Lower lobe of right lung (tissue), 2 donors: ENCODE measurements around the gene FCRL6. TPM values are rescaled to one million over a fixed set of nuclear protein-coding genes. Genes with fewer than 3 reads are reported as not detected.

Experiments
- ATAC-seq, 2 donors: fragments of 200-7000 bp; cut with Tn5 transposase; one replicate each; pipeline ENCODE4 v1.9.1; 2020 to 2022; ENCODE audit warnings: mild to moderate bottlenecking in 2 of 2, moderate library complexity in 2 of 2
- DNase-seq: peaks from one replicate; pipeline ENCODE4 v3.0.0-alpha.2; 2020
- H3K27ac ChIP-seq: fragments of 200-600 bp; one replicate; pipeline ENCODE4 v1.8.0; 2022
- H3K27me3 ChIP-seq: fragments of 200-600 bp; one replicate; pipeline ENCODE4 v1.8.0; 2022; ENCODE audit warnings: low read depth
- H3K36me3 ChIP-seq: fragments of 200-600 bp; one replicate; pipeline ENCODE4 v1.8.0; 2022; ENCODE audit warnings: mild to moderate bottlenecking
- H3K4me1 ChIP-seq: fragments of 200-600 bp; one replicate; pipeline ENCODE4 v1.8.0; 2022
- H3K4me3 ChIP-seq: fragments of 200-600 bp; one replicate; pipeline ENCODE4 v1.8.0; 2022; ENCODE audit warnings: mild to moderate bottlenecking
- H3K9me3 ChIP-seq: fragments of 200-600 bp; one replicate; pipeline ENCODE4 v1.8.0; 2022
- CTCF ChIP-seq: fragments of 200-600 bp; IDR thresholded peaks from one replicate; pipeline ENCODE4 v1.8.0; 2022; ENCODE audit warnings: antibody characterized with exemption, mild to moderate bottlenecking
- intact Hi-C: fragments of 100-400 bp; cut with DNase I; formaldehyde crosslinking; loops from one replicate; pipeline ENCODE4 v1.11.0; 2022
- total RNA-seq: library from RNA; stranded (reverse); fragmentation: NEBNext Ultra II Directional; extraction: Animal tissue kit (Norgen Biotek cat#: 25700); gene quantifications from one replicate; pipeline ENCODE4 v1.2.1, GENCODE V29; 2021
- donor health status: DM: no; HTN: yes; CAD: no; lungs with severe emphysema.

Gene FCRL6
- total RNA-seq, 1 donor from 2014 or later = 2.3 TPM

GRCh38 chr1:159843459-159843858 is 41.3 kb downstream of the FCRL6 start:
- ATAC-seq = no peak

GRCh38 chr1:159845751-159846629 is 43.8 kb downstream of the FCRL6 start:
- Histone ChIP-seq H3K27ac (no peak overlapping the region), H3K36me3 (no peaks in the 10 kb centered on the region), H3K4me1 (peaks cover 7% of the 10 kb centered on the region), H3K9me3 (no peaks in the 10 kb centered on the region), H3K27me3 (no peaks in the 10 kb centered on the region), H3K4me3 (no peak overlapping the region)
- DNase-seq (no peak), ATAC-seq (peak in 1 of 2 donors; percentile 28)
- intact Hi-C loops = no loop called here
- no peak for TF ChIP-seq CTCF

More at GRCh38 chr1:159843459-159843858, 41.3 kb downstream of the FCRL6 start:
- H3K27ac ChIP-seq = no peak overlapping the region
- no peaks in the 10 kb centered on the region for H3K9me3 ChIP-seq
- H3K4me1 ChIP-seq = no peaks in the 10 kb centered on the region
- DNase-seq = no peak
- H3K36me3 ChIP-seq = no peaks in the 10 kb centered on the region
- no peak for TF ChIP-seq CTCF
- no peaks in the 10 kb centered on the region for H3K27me3 ChIP-seq
- intact Hi-C loops = no loop called here
- H3K4me3 ChIP-seq = no peak overlapping the region

- Histone ChIP-seq H3K4me3 (no peak overlapping the region), H3K27me3 (no peaks in the 10 kb centered on the region), H3K36me3 (no peaks in the 10 kb centered on the region), H3K9me3 (no peaks in the 10 kb centered on the region), H3K27ac (no peak overlapping the region), H3K4me1 (peaks cover 7% of the 10 kb centered on the region)
- intact Hi-C loops = no loop called here
- TF ChIP-seq CTCF = no peak
- no peak for ATAC-seq
- no peak for DNase-seq
These were observed 45.1 kb downstream of the FCRL6 start for GRCh38 chr1:159847231-159847630.

GRCh38 chr1:159848326-159848725 is 46.2 kb downstream of the FCRL6 start:
- intact Hi-C loops = no loop called here
- no peak for TF ChIP-seq CTCF
- H3K27ac ChIP-seq = no peak overlapping the region

GRCh38 chr1:159849626-159850366 is 47.6 kb downstream of the FCRL6 start:
- Histone ChIP-seq H3K4me3 (no peak overlapping the region), H3K27ac (no peak overlapping the region), H3K4me1 (peaks cover 20% of the 10 kb centered on the region), H3K9me3 (no peaks in the 10 kb centered on the region), H3K36me3 (no peaks in the 10 kb centered on the region), H3K27me3 (no peaks in the 10 kb centered on the region)
- intact Hi-C loops = no loop called here
- no peak for ATAC-seq
- TF ChIP-seq CTCF = no peak
- DNase-seq = no peak

More at GRCh38 chr1:159848326-159848725, 46.2 kb downstream of the FCRL6 start:
- Histone ChIP-seq H3K27me3 (no peaks in the 10 kb centered on the region), H3K4me1 (peaks cover 10% of the 10 kb centered on the region), H3K4me3 (no peak overlapping the region), H3K9me3 (no peaks in the 10 kb centered on the region), H3K36me3 (no peaks in the 10 kb centered on the region)
- DNase-seq = no peak
- no peak for ATAC-seq
